GM15510 (cell line): Measurements from ENCODE around the gene GSTM3.

Experiments used
- POLR2A ChIP-seq: IDR thresholded peaks from 3 replicates; pipeline ENCODE4 v1.6.1; 2011; ENCODE audit warnings: borderline replicate concordance; ENCODE audit not compliant: insufficient read length; ENCODE audit errors: extremely low read depth

GSTM3 gene

GRCh38 chr1:109781806-109782205, 41.0 kb upstream of the GSTM3 start:
- no peak for TF ChIP-seq POLR2A

- no peak for TF ChIP-seq POLR2A
Measured at GRCh38 chr1:109780982-109781381, 40.1 kb upstream of the GSTM3 start.

GRCh38 chr1:109777980-109778625, 37.3 kb upstream of the GSTM3 start:
- TF ChIP-seq POLR2A = no peak

- TF ChIP-seq POLR2A = no peak
Measured at GRCh38 chr1:109777436-109777835, 36.6 kb upstream of the GSTM3 start.

- no peak for TF ChIP-seq POLR2A
Measured at GRCh38 chr1:109776911-109777310, 36.1 kb upstream of the GSTM3 start.

- TF ChIP-seq POLR2A = no peak
Measured at GRCh38 chr1:109776206-109776835, 35.5 kb upstream of the GSTM3 start.

- TF ChIP-seq POLR2A = no peak
Measured at GRCh38 chr1:109775398-109775797, 34.6 kb upstream of the GSTM3 start.

- TF ChIP-seq POLR2A = no peak
Measured at GRCh38 chr1:109773900-109774485, 33.2 kb upstream of the GSTM3 start.

- no peak for TF ChIP-seq POLR2A
Measured at GRCh38 chr1:109773203-109773899, 32.5 kb upstream of the GSTM3 start.

- no peak for TF ChIP-seq POLR2A
Measured at GRCh38 chr1:109772658-109773202, 31.9 kb upstream of the GSTM3 start.

GRCh38 chr1:109771712-109772657, 31.1 kb upstream of the GSTM3 start:
- no peak for TF ChIP-seq POLR2A

- no peak for TF ChIP-seq POLR2A
Measured at GRCh38 chr1:109770331-109771095, 29.7 kb upstream of the GSTM3 start.

- TF ChIP-seq POLR2A = no peak
Measured at GRCh38 chr1:109769330-109770078, 28.7 kb upstream of the GSTM3 start.
